HTR-8/SVneo (cell line): ENCODE data around the gene COMMD10.

ENCODE experiments used
- DNase-seq: peaks from one replicate; pipeline ENCODE4 v3.0.0; 2011; ENCODE audit warnings: low spot score, mixed read lengths; ENCODE audit not compliant: insufficient read length
- FAIRE-seq: peaks from 2 replicates; lab custom pipeline; 2011; peaks lifted over from hg19 to GRCh38; lab: Jason Lieb, UNC

The COMMD10 gene

GRCh38 chr5:116178925-116179324 is 94.1 kb downstream of the COMMD10 start:
- FAIRE-seq (no peak), DNase-seq (no peak)

GRCh38 chr5:116209166-116209565 is 124.3 kb downstream of the COMMD10 start:
- DNase-seq (no peak), FAIRE-seq (no peak)

- DNase-seq (no peak), FAIRE-seq (no peak)
These were observed 127.4 kb downstream of the COMMD10 start for GRCh38 chr5:116212225-116212624.

GRCh38 chr5:116216246-116216645 is 131.4 kb downstream of the COMMD10 start:
- FAIRE-seq (no peak), DNase-seq (no peak)

- no peak for FAIRE-seq
- DNase-seq, result no peak
These were observed 140.6 kb downstream of the COMMD10 start for GRCh38 chr5:116225281-116225922.

GRCh38 chr5:116229131-116229689 is 144.4 kb downstream of the COMMD10 start:
- DNase-seq, result no peak
- FAIRE-seq, result no peak

GRCh38 chr5:116231288-116231687 is 146.5 kb downstream of the COMMD10 start:
- no peak for FAIRE-seq
- DNase-seq, result no peak

GRCh38 chr5:116234681-116235080 is 149.9 kb downstream of the COMMD10 start:
- no peak for FAIRE-seq
- DNase-seq, result no peak

GRCh38 chr5:116237917-116238500 is 153.2 kb downstream of the COMMD10 start:
- no peak for FAIRE-seq
- DNase-seq, result no peak

- FAIRE-seq (no peak), DNase-seq (no peak)
These were observed 157.5 kb downstream of the COMMD10 start for GRCh38 chr5:116242343-116242742.

GRCh38 chr5:116248432-116248831 is 163.6 kb downstream of the COMMD10 start:
- FAIRE-seq (no peak), DNase-seq (no peak)

GRCh38 chr5:116249648-116250047 is 164.8 kb downstream of the COMMD10 start:
- FAIRE-seq (no peak), DNase-seq (no peak)

GRCh38 chr5:116256717-116257116 is 171.9 kb downstream of the COMMD10 start:
- no peak for FAIRE-seq
- no peak for DNase-seq

GRCh38 chr5:116265471-116265870 is 180.6 kb downstream of the COMMD10 start:
- DNase-seq (no peak), FAIRE-seq (no peak)

- FAIRE-seq (no peak), DNase-seq (no peak)
These were observed 186.7 kb downstream of the COMMD10 start for GRCh38 chr5:116271446-116272025.

- DNase-seq, result no peak
These were observed 187.6 kb downstream of the COMMD10 start for GRCh38 chr5:116272281-116272941.

GRCh38 chr5:116273448-116274242 is 188.8 kb downstream of the COMMD10 start:
- DNase-seq (no peak), FAIRE-seq (no peak)

More at GRCh38 chr5:116272281-116272941, 187.6 kb downstream of the COMMD10 start:
- FAIRE-seq, result no peak

GRCh38 chr5:116274251-116274650 is 189.4 kb downstream of the COMMD10 start:
- no peak for FAIRE-seq
- DNase-seq, result no peak

GRCh38 chr5:116275282-116275681 is 190.5 kb downstream of the COMMD10 start:
- FAIRE-seq, result no peak
- DNase-seq, result no peak

- FAIRE-seq, result no peak
- DNase-seq, result no peak
These were observed 192.1 kb downstream of the COMMD10 start for GRCh38 chr5:116276952-116277351.
